Endothelial cell of umbilical vein (primary cell): Measurements from ENCODE around the gene GPBP1L1.

ENCODE experiments used
- CTCF ChIP-seq, 2 donors: IDR thresholded peaks; 1 replicate in 1 of 2; 2 replicates in 1 of 2; pipeline ENCODE4 v1.5.1; 2011; ENCODE audit warnings: low read length in 2 of 2, mild to moderate bottlenecking in 2 of 2, moderate library complexity in 2 of 2, control low read depth in 1 of 2, inconsistent platforms in 1 of 2, low read depth in 1 of 2; ENCODE audit not compliant: insufficient read depth in 1 of 2; ENCODE audit errors: extremely low read depth in 1 of 2
- FOS ChIP-seq: IDR thresholded peaks from 2 replicates; pipeline ENCODE4 v1.6.1; 2011; ENCODE audit warnings: mild to moderate bottlenecking, low read length, moderate library complexity, borderline replicate concordance; ENCODE audit not compliant: insufficient read depth
- POLR2A ChIP-seq: IDR thresholded peaks from 2 replicates; pipeline ENCODE4 v1.6.1; 2012; ENCODE audit warnings: low read depth, mild to moderate bottlenecking, control low read depth, low read length

- no peak for TF ChIP-seq FOS
- no peak for TF ChIP-seq POLR2A
- no peak for TF ChIP-seq CTCF (IDR thresholded peaks at IDR 0.05; ENCODE audit: extremely low read depth in 1 of 2, insufficient read depth in 1 of 2, low read depth in 1 of 2, low read length in 2 of 2)
These were observed 32.0 kb upstream of the GPBP1L1 start for GRCh38 chr1:45718289-45718688.
